A673 (cell line): ENCODE measurements around the gene CLSTN3. TPM values are rescaled to one million over a fixed set of nuclear protein-coding genes. Genes with fewer than 3 reads are reported as not detected.

ENCODE experiments used
- BruUV-seq: library from RNA; stranded (reverse); fragments of 400-500 nt; replicated peaks from 2 replicates; lab custom pipeline; 2021; lab: Mats Ljungman, UMichigan
- CTCF ChIA-PET: fragments of 300-600 bp; sonication (Branson Sonifier 250); formaldehyde crosslinking; loops from one replicate; lab custom pipeline; 2022; ENCODE audit warnings: antibody characterized with exemption; lab: Charles Lee
- POLR2A ChIA-PET: fragments of 300-600 bp; sonication (Branson Sonifier 250); formaldehyde crosslinking; loops from one replicate; lab custom pipeline; 2022; ENCODE audit warnings: antibody characterized with exemption; ENCODE audit not compliant: low non-redundant PET; lab: Charles Lee
- DNase-seq: peaks from one replicate; pipeline ENCODE4 v3.0.0-alpha.2; 2015; ENCODE audit warnings: low spot score
- H3K27ac ChIP-seq: fragments of 200-600 bp; sonication (generic); 2 replicates; pipeline ENCODE4 v1.5.1; 2016; ENCODE audit warnings: mixed run types, low read depth, mild to moderate bottlenecking, mixed read lengths, antibody characterized with exemption, low read length; ENCODE audit not compliant: poor library complexity, severe bottlenecking
- H3K27me3 ChIP-seq: fragments of 200-600 bp; sonication (generic); replicated peaks from 2 replicates; pipeline ENCODE4 v1.6.1; 2017; ENCODE audit warnings: mixed run types, low read depth, mild to moderate bottlenecking, mixed read lengths, antibody characterized with exemption, low read length; ENCODE audit not compliant: insufficient read depth, poor library complexity
- H3K36me3 ChIP-seq: fragments of 200-600 bp; sonication (generic); 2 replicates; pipeline ENCODE4 v1.6.1; 2016; ENCODE audit warnings: mixed run types, mild to moderate bottlenecking, mixed read lengths, antibody characterized with exemption, low read length; ENCODE audit not compliant: insufficient read depth, poor library complexity, severe bottlenecking
- H3K4me1 ChIP-seq: fragments of 200-600 bp; sonication (generic); 2 replicates; pipeline ENCODE4 v1.6.1; 2017; ENCODE audit warnings: mixed run types, mild to moderate bottlenecking, mixed read lengths, antibody characterized with exemption, low read length; ENCODE audit not compliant: insufficient read depth, poor library complexity, severe bottlenecking
- H3K4me3 ChIP-seq: fragments of 200-600 bp; sonication (generic); 2 replicates; pipeline ENCODE4 v1.5.1; 2016; ENCODE audit warnings: low read depth, mixed run types, mild to moderate bottlenecking, mixed read lengths, low read length; ENCODE audit not compliant: poor library complexity, severe bottlenecking
- H3K9me3 ChIP-seq: fragments of 200-600 bp; sonication (generic); 2 replicates; pipeline ENCODE4 v1.6.1; 2016; ENCODE audit warnings: mixed run types, low read depth, mild to moderate bottlenecking, mixed read lengths, antibody characterized with exemption, low read length; ENCODE audit not compliant: poor library complexity, severe bottlenecking
- CTCF ChIP-seq: fragments of 300-800, 200-600 bp; sonication (generic); conservative IDR thresholded peaks from 2 replicates; pipeline ENCODE4 v1.5.1; 2017; ENCODE audit warnings: low read depth, mild to moderate bottlenecking, antibody characterized with exemption, low read length, moderate library complexity, mixed read lengths
- EZH2 ChIP-seq: fragments of 200-600 bp; sonication (generic); IDR thresholded peaks from 2 replicates; pipeline ENCODE4 v1.6.1; 2017; ENCODE audit warnings: borderline replicate concordance, low read depth, mild to moderate bottlenecking, mixed read lengths, antibody characterized with exemption, low read length; ENCODE audit not compliant: poor library complexity, severe bottlenecking
- intact Hi-C: fragments of 100-400 bp; cut with micrococcal nuclease; formaldehyde crosslinking; loops from one replicate; pipeline ENCODE4 v1.10.0; 2022; ENCODE audit not compliant: unreplicated experiment
- total RNA-seq: library from RNA; stranded (reverse); gene quantifications from 2 replicates; pipeline ENCODE4 v1.2.3, GENCODE V29; 2021

Gene CLSTN3
- total RNA-seq, 1 experiment from 2014 or later, result 10.7 TPM

- ChIA-PET POLR2A (no interaction called here), CTCF (no interaction called here)
- TF ChIP-seq EZH2 (no peak), CTCF (no peak)
- DNase-seq, result no peak
- Histone ChIP-seq H3K27ac (no peak overlapping the region), H3K4me1 (no peaks in the 10 kb centered on the region), H3K27me3 (no peaks in the 10 kb centered on the region), H3K9me3 (no peaks in the 10 kb centered on the region), H3K4me3 (no peak overlapping the region), H3K36me3 (no peaks in the 10 kb centered on the region)
- BruUV-seq, result no TSS peak
- intact Hi-C loops, result no loop called here
These were observed 13.3 kb upstream of the CLSTN3 start for GRCh38 chr12:7116916-7117315.

- CTCF ChIA-PET, result no interaction called here
- intact Hi-C loops, result no loop called here
These were observed 12.5 kb upstream of the CLSTN3 start for GRCh38 chr12:7117670-7118069.

GRCh38 chr12:7118881-7119280, 11.3 kb upstream of the CLSTN3 start:
- H3K4me1 ChIP-seq, result no peaks in the 10 kb centered on the region
- no TSS peak for BruUV-seq
- no peak overlapping the region for H3K4me3 ChIP-seq
- H3K9me3 ChIP-seq, result no peaks in the 10 kb centered on the region
- ChIA-PET CTCF (no interaction called here), POLR2A (no interaction called here)
- H3K36me3 ChIP-seq, result no peaks in the 10 kb centered on the region
- no peaks in the 10 kb centered on the region for H3K27me3 ChIP-seq
- DNase-seq, result no peak
- intact Hi-C loops, result no loop called here
- TF ChIP-seq EZH2, result no peak
- TF ChIP-seq CTCF, result no peak
- no peak overlapping the region for H3K27ac ChIP-seq

More at GRCh38 chr12:7117670-7118069, 12.5 kb upstream of the CLSTN3 start:
- H3K9me3 ChIP-seq, result no peaks in the 10 kb centered on the region
- H3K27ac ChIP-seq, result no peak overlapping the region
- H3K4me3 ChIP-seq, result no peak overlapping the region
- DNase-seq, result no peak
- POLR2A ChIA-PET, result no interaction called here
- no TSS peak for BruUV-seq
- H3K27me3 ChIP-seq, result no peaks in the 10 kb centered on the region
- H3K4me1 ChIP-seq, result no peaks in the 10 kb centered on the region
- no peaks in the 10 kb centered on the region for H3K36me3 ChIP-seq
- TF ChIP-seq CTCF (no peak), EZH2 (no peak)
